Retinal pigment epithelial cell (primary cell): ENCODE results near the gene CERS2.
"Not testable (repeated sequence)": the region's sequence is repeated elsewhere in the genome, so short reads cannot be mapped to it uniquely, and the experiment has no call there.

ENCODE experiments used
- DNase-seq: peaks from one replicate; pipeline ENCODE4 v3.0.0-alpha.2; 2010; ENCODE audit warnings: low read depth
- H3K4me3 ChIP-seq: 2 replicates; pipeline ENCODE4 v1.5.1; 2011; ENCODE audit warnings: mild to moderate bottlenecking, low read length, control low read depth, moderate library complexity
- TF ChIP-seq, protein P1 (sequence below): conservative IDR thresholded peaks from 2 replicates; pipeline ENCODE4 v1.5.1; 2011; ENCODE audit warnings: low read depth, low read length, control low read depth, inconsistent platforms

The CERS2 gene

GRCh38 chr1:150960646-150961045, 14.0 kb downstream of the CERS2 start:
- TF ChIP-seq, protein P1, sequence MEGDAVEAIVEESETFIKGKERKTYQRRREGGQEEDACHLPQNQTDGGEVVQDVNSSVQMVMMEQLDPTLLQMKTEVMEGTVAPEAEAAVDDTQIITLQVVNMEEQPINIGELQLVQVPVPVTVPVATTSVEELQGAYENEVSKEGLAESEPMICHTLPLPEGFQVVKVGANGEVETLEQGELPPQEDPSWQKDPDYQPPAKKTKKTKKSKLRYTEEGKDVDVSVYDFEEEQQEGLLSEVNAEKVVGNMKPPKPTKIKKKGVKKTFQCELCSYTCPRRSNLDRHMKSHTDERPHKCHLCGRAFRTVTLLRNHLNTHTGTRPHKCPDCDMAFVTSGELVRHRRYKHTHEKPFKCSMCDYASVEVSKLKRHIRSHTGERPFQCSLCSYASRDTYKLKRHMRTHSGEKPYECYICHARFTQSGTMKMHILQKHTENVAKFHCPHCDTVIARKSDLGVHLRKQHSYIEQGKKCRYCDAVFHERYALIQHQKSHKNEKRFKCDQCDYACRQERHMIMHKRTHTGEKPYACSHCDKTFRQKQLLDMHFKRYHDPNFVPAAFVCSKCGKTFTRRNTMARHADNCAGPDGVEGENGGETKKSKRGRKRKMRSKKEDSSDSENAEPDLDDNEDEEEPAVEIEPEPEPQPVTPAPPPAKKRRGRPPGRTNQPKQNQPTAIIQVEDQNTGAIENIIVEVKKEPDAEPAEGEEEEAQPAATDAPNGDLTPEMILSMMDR: no peak
- DNase-seq: no peak
- H3K4me3 ChIP-seq: no peak overlapping the region

DNA sequence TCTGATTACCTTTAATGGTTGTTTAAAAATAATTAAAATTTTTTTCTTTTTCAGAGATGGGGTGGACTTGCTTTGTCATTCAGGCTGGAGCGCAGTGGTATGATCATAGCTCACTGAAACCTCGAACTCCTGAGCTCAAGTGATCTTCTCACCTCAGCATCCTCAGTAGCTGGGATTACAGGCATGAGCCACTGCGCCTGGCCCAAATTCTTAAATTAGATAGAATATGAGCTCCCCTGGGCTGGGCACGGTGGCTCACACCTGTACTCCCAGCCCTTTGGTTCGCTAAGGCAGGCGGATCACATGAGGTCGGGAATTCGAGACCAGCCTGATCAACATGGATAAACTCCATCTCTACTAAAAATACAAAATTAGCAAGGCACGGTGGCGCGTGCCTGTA, 17.0 kb downstream of the CERS2 start:
- no peak for DNase-seq
- TF ChIP-seq, protein P1: no peak
- no peak overlapping the region for H3K4me3 ChIP-seq

GRCh38 chr1:150955280-150955679, 19.4 kb downstream of the CERS2 start:
- no peak overlapping the region for H3K4me3 ChIP-seq
- TF ChIP-seq, protein P1: no peak
- DNase-seq: no peak

- no peak overlapping the region for H3K4me3 ChIP-seq
- TF ChIP-seq, protein P1: no peak
These were observed 19.9 kb downstream of the CERS2 start for GRCh38 chr1:150954708-150955107.

DNA sequence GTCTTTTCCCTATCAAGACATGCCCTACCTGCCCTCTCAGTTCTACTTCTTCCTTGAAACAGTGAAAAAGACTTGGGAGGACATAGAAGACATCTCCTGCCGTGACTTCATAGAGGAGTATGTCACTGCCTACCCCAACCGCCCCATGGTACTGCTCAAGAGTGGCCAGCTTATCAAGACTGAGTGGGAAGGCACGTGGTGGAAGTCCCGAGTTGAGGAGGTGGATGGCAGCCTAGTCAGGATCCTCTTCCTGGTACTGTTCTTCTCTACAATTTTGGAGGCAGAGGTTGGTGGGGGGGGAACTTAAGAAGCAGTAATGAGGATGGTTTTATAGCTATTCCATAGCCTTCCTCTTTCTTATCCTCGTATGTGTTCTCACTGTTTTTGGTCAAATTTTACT, 29.8 kb downstream of the CERS2 start:
- H3K4me3 ChIP-seq: no peak overlapping the region
- TF ChIP-seq, protein P1: no peak
- no peak for DNase-seq

More at GRCh38 chr1:150954708-150955107, 19.9 kb downstream of the CERS2 start:
- DNase-seq: no peak

DNA sequence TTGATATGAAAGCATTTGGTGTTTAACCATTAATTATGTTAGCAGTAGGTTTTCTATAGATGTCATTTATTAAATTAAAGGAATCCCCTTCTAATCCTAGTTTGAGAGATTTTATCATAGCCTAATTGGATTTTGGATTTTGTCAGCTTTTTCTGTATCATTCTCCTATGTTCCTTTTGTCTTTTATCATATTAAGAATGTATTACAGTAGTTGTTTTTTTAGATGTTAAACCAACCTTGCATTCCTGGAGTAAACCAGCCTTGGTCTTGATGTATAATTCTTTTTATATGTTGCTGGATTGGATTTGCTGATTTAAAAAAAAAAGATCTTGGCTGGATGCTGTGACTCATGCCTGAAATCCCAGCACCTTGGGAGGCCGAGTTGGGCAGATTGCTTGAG, 42.9 kb downstream of the CERS2 start:
- TF ChIP-seq, protein P1: no peak
- DNase-seq: no peak
- H3K4me3 ChIP-seq: no peak overlapping the region

DNA sequence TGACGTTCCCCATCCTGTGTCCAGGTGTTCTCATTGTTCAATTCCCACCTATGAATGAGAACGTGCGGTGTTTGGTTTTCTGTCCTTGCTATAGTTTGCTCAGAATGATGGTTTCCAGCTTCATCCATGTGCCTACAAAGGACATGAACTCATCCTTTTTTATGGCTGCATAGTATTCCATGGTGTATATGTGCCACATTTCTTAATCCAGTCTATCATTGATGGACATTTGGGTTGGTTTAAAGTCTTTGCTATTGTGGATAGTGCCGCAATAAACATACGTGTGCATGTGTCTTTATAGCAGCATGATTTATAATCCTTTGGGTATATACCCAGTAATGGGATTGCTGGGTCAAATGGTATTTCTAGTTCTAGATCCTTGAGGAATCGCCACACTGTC, 45.9 kb downstream of the CERS2 start:
- H3K4me3 ChIP-seq, DNase-seq: not testable (repeated sequence)

DNA sequence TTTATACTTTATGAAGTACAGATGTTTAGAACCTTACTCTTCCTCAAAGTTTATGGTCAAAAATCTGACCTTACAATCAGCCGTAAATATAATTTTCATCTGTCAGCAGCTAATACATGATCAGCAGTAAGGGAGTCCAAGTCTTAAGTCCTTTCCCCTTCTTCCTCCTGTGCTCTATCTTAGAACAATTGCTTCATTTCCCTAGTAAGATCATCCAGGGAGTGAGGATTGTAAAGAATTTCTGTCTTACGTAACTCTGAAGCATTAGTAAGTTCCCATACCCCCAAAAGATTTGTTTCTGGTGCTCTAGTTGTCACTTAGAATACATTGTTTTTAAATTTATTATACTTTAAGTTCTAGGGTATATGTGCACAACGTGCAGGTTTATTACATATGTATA, 46.3 kb downstream of the CERS2 start:
- TF ChIP-seq, protein P1: no peak
- DNase-seq: no peak
- no peak overlapping the region for H3K4me3 ChIP-seq
